Measurements from ENCODE around the gene RAB4A.

Gene RAB4A

DNA sequence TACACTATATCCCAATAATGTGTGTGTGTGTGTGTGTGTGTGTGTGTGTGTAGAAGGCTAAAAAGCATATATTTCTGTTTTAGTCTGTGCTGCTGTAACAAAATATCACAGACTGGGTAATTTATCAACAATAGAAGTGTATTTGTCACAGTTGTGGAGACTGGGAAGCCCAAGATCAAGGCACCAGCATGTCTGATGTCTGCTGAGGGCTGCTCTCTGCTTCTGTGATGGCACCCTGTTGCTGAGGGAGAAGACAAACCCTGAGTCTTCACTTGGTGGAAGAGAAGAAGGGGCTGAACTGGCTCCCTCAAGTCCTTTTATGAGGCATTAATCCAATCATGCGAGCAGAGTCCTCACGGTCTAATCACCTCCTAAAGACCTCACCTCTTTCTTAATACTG lies 23.0 kb upstream of the RAB4A start:
- DNase-seq = no peak

- DNase-seq = no peak
Observed at GRCh38 chr1:229248821-229249817, 21.8 kb upstream of the RAB4A start.

DNA sequence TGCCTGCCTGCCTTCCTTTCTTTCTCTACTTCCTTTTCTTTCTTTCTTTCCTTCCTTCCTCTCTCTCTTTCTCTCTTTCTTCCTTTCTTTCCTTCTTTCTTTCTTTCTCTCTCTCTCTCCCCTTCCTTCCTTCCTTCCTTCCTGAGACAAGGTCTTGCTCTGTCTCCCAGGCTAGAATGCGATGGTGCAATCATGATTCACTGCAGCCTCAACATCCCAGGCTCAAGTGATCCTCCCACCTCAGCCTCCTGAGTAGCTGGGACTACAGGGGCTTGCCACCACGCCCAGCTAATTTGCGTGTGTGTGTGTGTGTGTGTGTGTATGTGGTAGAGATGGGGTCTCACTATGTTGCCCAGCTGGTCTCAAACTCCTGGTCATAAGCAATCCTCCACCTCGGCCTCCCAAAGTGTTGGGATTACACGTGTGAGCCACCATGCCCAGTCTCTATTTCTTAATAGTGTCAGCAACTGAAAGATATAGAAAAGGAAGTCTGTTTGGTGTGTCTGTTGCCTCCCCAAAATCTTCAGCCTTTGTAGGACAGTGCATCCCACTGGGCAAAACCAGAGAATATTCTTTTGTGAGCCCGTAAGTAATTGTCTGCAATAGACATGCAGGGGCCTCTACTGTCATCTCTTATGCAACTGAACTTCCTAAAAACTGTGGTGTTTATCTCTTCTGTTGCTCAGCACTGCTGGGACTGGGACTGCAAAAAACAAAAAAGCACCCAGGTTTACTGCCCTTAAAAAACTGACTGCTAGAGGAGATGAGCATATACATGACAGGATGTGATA lies 20.9 kb upstream of the RAB4A start:
- no peak for DNase-seq

- DNase-seq = no peak
Observed at GRCh38 chr1:229251185-229251584, 19.7 kb upstream of the RAB4A start.

- DNase-seq = no peak
Observed at GRCh38 chr1:229252228-229252984, 18.5 kb upstream of the RAB4A start.

- no peak for DNase-seq
Observed at GRCh38 chr1:229253151-229253974, 17.5 kb upstream of the RAB4A start.

GRCh38 chr1:229254910-229255541 lies 15.9 kb upstream of the RAB4A start:
- DNase-seq = no peak

- DNase-seq = peak; percentile 68
Observed at GRCh38 chr1:229258031-229258756, 12.7 kb upstream of the RAB4A start.

DNA sequence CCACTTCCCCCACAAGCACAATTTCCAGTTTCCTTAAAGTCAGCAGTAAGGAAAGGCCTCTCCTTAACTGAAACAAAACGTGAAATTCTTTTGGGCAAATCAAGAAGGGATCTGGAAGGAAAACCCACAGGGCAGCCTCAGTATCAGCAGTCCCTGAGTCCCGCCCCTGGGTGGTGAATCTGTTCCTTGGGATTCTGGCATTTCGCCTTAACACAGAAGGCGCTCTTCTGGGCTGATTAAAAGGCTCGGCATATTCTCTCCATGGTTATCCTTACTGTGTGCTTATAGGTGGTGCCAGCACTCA lies 12.2 kb upstream of the RAB4A start:
- DNase-seq = no peak

DNA sequence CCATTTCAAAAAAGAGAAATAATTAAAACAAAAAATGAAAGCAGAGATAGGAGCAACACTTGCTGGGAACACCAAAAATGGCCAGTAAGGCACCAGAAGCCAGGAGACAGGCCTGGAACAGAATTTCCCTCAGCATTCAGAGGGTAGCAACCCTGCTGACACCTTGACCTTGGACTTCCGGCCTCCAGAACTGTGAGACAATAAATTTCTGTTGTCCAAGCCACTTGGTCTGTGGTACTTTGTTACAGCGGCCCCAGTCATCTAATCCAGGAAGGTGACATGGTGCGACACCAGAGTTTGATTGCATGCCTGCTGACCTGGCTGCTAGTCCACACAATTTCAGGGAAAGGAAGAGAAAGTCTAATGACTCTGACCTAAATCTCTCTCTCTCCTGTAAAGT lies 10.6 kb upstream of the RAB4A start:
- no peak for DNase-seq

DNA sequence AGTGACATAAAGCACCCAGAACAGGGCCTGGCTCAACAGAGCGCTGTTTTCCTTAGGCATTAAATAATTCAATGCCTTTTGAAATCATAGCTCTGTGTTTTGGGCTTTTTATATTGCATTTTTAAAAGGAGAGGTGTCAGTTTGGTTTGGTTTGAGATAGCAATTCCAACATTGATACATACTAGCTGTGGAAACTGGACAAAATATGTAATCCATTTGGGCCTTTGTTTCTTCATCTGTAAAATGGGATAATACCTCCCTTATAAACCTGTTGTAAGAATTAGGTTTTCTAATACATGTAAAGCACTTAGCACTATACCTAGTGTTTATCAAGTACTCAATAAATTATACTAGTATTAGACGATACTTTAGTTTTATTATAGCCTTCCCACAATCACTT lies 8.7 kb upstream of the RAB4A start:
- DNase-seq = no peak

- no peak for DNase-seq
Observed at GRCh38 chr1:229263254-229263653, 7.7 kb upstream of the RAB4A start.

DNA sequence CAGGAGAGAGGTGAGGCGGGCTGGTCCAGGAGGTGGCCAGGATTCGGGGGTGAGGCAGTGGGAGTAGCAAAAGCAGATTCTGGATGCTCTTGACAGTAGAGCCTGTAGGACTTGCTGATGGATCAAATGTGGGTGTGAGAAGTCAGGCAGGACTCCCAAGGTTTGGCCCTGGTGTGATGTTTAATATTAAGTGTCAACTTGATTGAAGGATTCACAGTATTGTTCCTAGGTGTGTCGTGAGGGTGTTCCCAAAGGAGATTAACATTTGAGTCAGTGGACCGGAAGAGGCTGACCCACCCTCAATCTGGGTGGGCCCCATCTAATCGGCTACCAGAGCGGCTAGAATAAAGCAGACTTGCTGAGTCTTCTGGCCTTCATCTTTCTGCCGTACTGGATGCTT lies 6.8 kb upstream of the RAB4A start:
- DNase-seq = no peak

- DNase-seq = no peak
Observed at GRCh38 chr1:229264487-229264886, 6.4 kb upstream of the RAB4A start.

GRCh38 chr1:229266274-229266673 lies 4.6 kb upstream of the RAB4A start:
- DNase-seq = no peak

- no peak for DNase-seq
Observed at GRCh38 chr1:229266832-229267500, 3.9 kb upstream of the RAB4A start.

DNA sequence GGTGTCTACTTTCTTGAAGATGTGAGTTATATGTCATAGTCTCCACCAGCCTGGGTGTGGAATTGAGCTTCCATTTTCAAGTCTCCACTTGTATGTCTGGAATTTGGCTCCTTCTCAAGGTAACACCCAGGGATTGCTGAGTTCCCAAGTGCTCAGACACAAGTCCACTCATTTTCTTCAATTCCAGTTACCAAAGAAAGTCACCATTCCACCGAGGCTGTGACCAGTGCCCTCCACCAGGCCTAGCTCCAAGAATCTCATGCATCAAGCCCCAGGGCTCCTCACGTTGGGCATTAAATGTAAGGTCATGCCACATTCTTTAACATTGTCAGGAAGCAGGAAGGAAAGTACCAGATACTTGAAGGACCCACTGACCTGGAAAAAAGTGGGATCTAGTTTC lies 2.4 kb upstream of the RAB4A start:
- no peak for DNase-seq

GRCh38 chr1:229271448-229272159 lies 693 bp downstream of the RAB4A start:
- DNase-seq = no peak

GRCh38 chr1:229272164-229273158 lies 1.6 kb downstream of the RAB4A start:
- no peak for DNase-seq

All from right forelimb (tissue), 1 donor.